Tracheal epithelial cell (primary cell): Measurements from ENCODE around the gene CHPF. TPM values are rescaled to one million over a fixed set of nuclear protein-coding genes. Genes with fewer than 3 reads are reported as not detected.

Experiments
- total RNA-seq: library from RNA; depleted of rRNA; stranded (reverse); fragments of >200 nt; gene quantifications from 2 replicates; pipeline ENCODE4 v1.2.1, GENCODE V29; 2014

Gene CHPF, protein sequence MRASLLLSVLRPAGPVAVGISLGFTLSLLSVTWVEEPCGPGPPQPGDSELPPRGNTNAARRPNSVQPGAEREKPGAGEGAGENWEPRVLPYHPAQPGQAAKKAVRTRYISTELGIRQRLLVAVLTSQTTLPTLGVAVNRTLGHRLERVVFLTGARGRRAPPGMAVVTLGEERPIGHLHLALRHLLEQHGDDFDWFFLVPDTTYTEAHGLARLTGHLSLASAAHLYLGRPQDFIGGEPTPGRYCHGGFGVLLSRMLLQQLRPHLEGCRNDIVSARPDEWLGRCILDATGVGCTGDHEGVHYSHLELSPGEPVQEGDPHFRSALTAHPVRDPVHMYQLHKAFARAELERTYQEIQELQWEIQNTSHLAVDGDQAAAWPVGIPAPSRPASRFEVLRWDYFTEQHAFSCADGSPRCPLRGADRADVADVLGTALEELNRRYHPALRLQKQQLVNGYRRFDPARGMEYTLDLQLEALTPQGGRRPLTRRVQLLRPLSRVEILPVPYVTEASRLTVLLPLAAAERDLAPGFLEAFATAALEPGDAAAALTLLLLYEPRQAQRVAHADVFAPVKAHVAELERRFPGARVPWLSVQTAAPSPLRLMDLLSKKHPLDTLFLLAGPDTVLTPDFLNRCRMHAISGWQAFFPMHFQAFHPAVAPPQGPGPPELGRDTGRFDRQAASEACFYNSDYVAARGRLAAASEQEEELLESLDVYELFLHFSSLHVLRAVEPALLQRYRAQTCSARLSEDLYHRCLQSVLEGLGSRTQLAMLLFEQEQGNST
- 115 and 131 TPM in 2 replicates for total RNA-seq

DNA sequence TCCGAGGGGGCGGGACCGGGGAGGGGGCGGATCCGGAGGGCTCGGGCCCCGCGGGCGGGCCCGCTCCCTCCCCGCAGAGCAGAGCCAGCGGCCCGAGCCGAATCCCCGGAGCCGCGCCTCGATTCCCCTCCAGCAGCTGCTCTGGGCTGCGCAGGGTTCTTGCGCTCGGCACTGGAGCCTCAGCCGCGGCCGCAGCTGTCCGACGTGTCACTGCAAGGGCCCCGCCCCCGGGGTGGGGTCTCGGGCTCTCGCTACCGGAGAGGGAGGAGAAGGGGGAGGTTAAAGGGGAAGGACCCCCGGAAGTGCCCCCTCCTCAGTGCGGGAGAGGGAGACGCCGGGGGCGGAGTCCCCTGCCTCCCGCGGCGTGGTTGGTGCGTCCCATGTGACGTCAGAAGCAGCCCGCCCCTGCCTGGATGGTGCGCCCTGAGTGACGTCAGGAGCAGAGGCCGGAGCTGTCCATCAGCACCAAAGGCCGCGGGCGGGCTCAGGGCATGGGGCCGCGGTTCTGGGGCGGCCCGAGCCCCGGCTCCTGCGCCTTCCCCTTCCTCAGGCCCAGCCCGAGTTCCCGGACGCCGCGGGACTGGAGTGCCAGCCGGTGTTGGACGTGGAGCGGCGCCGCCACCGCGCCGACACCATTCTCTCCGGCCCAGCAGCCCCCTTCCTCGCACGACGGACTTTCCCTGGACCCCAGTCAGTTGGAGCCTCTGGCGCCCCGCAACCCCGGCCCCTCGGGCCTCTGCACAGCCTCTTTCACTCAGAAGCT is at the start of gene CHPF, which contains the start of gene TMEM198:
TSS of gene CHPF (minus strand) at position 214 of the 763 bp plus-strand sequence. CDS start 271 bp downstream, outside the sequence.
TSS of gene TMEM198 (plus strand) at position 433 of the 763 bp plus-strand sequence. CDS start 700 bp downstream, outside the sequence.

DNA sequence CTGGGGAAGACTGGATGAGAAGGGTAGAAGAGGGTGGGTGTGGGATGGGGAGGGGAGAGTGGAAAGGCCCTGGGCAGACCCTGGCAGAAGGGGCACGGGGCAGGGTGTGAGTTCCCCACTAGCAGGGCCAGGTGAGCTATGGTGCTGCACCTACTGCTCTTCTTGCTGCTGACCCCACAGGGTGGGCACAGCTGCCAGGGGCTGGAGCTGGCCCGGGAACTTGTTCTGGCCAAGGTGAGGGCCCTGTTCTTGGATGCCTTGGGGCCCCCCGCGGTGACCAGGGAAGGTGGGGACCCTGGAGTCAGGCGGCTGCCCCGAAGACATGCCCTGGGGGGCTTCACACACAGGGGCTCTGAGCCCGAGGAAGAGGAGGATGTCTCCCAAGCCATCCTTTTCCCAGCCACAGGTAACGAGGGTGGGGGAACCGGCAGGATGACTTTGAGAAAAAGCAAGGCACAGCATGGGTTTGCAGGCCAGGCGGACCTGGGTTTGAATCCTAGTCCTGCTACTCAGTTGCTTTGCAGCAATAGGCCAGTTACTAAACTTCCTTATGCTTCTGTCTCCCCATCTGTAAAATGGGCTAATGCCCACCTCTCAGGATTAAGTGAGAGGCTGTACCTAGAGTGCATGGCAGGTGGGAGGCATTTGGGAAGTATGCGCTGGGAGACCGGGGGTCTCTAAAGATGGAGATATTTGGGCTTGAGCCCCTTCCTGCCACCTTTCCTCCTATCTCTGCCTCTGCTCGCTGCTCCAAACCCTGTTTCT is 28.8 kb upstream of the CHPF start, which contains the start of gene INHA:
TSS of gene INHA (plus strand) at position 74 of the 765 bp plus-strand sequence. CDS start at position 139, 65 bp downstream.

DNA sequence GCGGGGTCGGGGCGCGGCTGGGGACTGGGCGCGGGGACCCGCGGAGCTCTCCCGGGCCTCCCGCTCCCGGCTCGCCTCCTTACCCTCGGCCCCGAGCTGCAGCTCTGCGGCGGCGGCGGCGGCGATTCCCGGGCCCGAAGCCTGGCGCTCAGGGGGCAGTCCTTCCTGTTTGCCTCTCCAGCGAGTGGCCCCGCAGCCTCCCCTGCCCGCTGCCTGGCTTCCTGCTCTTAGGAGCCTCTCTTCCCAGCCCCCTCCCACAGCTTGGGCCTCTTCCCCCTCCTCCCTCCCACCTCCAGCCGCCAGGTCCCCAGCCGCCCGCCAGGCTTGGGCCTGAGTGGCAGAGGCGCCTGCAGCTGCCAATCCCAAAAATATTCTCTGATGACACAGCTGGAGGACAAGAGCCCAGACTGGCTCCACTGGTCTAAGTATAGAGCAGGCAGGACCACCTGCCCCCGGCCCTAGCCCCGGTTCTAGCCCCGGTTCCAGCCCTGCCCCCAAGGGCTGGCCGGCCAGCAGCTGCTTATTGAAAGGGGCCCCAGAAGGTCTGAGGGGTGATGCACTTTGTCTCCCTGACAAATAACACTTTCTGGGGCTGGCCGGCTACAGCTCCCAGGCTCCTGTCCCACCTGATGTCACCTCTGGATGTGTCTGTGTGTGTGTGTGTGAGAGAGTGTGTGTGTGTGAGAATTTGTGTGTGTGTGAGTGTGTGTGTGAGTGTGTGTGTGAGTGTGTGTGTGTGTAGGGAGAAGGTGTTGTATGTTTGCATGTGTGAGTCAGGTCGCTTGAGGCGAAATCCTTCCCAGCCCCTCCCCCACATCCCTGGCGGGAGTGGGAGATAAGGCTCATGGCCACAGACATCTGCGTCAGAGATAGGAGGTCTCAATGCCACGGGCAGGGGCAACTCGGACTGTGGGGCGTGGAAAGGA is 28.0 kb upstream of the CHPF start, which contains the start of gene OBSL1:
TSS of gene OBSL1 (minus strand) at position 229 of the 926 bp plus-strand sequence. CDS start 307 bp downstream, outside the sequence.

DNA sequence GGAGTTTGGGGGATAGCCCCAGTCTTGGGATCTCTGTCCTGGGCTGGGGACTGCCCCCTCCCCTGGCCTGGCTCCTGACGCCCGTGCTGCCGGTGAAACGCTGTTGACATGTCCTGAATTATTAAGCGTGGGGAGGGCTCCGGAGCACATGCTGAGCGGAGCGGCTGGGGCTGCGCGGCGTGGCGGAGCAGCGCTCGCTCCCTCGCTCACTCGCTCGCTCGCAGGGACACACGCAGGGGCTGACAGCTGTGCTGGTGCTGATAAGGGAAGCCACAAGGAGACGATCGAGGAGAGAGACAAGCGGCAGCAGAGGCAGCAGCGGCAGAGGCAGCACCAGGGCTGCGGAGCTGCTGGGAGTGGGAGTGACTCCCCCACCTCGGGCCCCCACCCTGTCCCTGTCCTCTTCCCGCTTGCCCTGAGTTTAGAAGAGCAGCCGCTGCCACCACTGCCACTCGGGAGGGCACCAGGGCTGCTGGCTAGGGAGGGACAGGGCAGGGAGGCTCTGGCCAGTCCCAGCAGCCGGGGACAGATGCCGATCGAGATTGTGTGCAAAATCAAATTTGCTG is 29.3 kb downstream of the CHPF start, which contains the start of gene ASIC4:
TSS of gene ASIC4 (plus strand) at position 287 of the 566 bp plus-strand sequence. CDS start at position 530, 243 bp downstream.

DNA sequence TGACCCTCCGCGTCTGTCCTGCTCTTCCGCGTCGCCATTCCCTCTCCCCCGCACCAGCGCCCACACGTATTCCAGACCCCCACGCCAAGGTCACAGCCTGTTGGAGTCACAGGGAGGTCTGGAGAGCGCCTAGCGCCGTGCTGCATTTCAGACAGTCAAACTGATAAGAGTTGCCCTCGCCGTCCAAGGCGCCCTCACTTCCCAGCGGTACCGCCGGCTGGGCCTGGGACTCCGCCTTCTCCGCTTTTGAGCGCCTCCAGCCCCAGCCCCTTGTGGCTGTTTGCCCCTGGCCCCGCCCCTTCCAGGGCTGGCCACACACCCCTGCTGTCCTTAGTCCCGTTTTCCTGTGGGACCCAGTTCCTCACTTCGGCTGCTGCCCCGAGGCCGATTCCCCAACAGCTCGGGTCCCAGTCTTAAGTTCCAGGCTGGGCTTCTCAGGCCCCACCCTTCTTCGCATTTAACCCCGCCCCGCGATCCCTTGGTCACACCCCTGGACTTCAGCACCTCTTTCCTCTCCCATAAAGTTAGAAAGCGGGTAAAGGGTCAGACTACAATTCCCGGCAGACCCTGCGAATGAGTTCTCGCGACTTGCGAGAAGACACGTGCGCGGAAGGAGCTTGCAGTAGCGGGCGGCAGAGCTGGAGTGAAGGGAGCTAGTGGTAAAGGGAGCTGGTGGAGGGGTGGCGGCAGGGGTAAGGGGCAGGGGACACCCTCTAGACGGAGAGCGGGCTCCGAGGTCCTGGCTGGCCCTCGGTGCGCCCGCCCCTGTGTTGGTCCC is 45.1 kb downstream of the CHPF start, which contains the start of gene GMPPA:
TSS of gene GMPPA (plus strand) at position 612 of the 778 bp plus-strand sequence. CDS start 1,085 bp downstream, outside the sequence.

Other genes starting within 250 kb of the CHPF start
- 0.21 and 2.2 TPM in 2 replicates for gene PTPRN, start 234.4 kb downstream of the CHPF start, total RNA-seq
- not detected in 2 replicates for gene RESP18, start 211.1 kb downstream of the CHPF start, total RNA-seq
- 39.6 and 87.2 TPM in 2 replicates for gene DNPEP, start 155.9 kb downstream of the CHPF start, total RNA-seq
- gene DES, start 125.4 kb downstream of the CHPF start, total RNA-seq: not detected in 2 replicates
- gene SPEG, start 109.0 kb downstream of the CHPF start, total RNA-seq: 1.5 and 4.8 TPM in 2 replicates
- 23.4 and 35.9 TPM in 2 replicates for gene GMPPA, start 44.9 kb downstream of the CHPF start, total RNA-seq
- gene ASIC4, start 29.3 kb downstream of the CHPF start, total RNA-seq: not detected in 2 replicates
- under 0.01 and 0.48 TPM in 2 replicates for gene TMEM198, start 219 bp upstream of the CHPF start, total RNA-seq
- 14.3 and 31.8 TPM in 2 replicates for gene OBSL1, start 27.7 kb upstream of the CHPF start, total RNA-seq
- 0.48 TPM in 1 of 2 replicates, not detected in the other for gene INHA, start 28.5 kb upstream of the CHPF start, total RNA-seq
- gene STK11IP, start 54.0 kb upstream of the CHPF start, total RNA-seq: 15.1 and 20.2 TPM in 2 replicates
- 1.3 and 5.3 TPM in 2 replicates for gene SLC4A3, start 83.8 kb upstream of the CHPF start, total RNA-seq